MM.1S (cell line): ENCODE measurements around the gene ATG2B.

Experiments used
- DNase-seq: peaks from one replicate; pipeline ENCODE4 v3.0.0-alpha.2; 2015
- H2AFZ ChIP-seq: fragments of 300-600 bp; sonication (generic); 2 replicates; pipeline ENCODE4 v1.6.0; 2016; ENCODE audit warnings: antibody characterized with exemption, low read length
- H3F3A ChIP-seq: fragments of 300-600 bp; sonication (generic); 2 replicates; pipeline ENCODE4 v1.6.1; 2016; ENCODE audit warnings: mild to moderate bottlenecking, antibody characterized with exemption, low read length, moderate library complexity, mixed read lengths; ENCODE audit not compliant: insufficient read depth
- H3K27ac ChIP-seq: fragments of 300-600 bp; sonication (generic); 2 replicates; pipeline ENCODE4 v1.5.1; 2016; ENCODE audit warnings: mild to moderate bottlenecking, low read length
- H3K27me3 ChIP-seq: fragments of 300-600 bp; sonication (generic); replicated peaks from 2 replicates; pipeline ENCODE4 v1.6.0; 2016; ENCODE audit warnings: low read length; ENCODE audit not compliant: insufficient read depth
- H3K36me3 ChIP-seq: fragments of 300-600 bp; sonication (generic); replicated peaks from 2 replicates; pipeline ENCODE4 v1.6.1; 2016; ENCODE audit warnings: mild to moderate bottlenecking, low read length, mixed read lengths; ENCODE audit not compliant: insufficient read depth
- H3K4me1 ChIP-seq: fragments of 300-600 bp; sonication (generic); 2 replicates; pipeline ENCODE4 v1.6.1; 2016; ENCODE audit warnings: low read length, mixed read lengths
- H3K4me2 ChIP-seq: fragments of 300-600 bp; sonication (generic); 2 replicates; pipeline ENCODE4 v1.6.0; 2016; ENCODE audit warnings: low read depth, low read length
- H3K4me3 ChIP-seq: fragments of 300-600 bp; sonication (generic); 2 replicates; pipeline ENCODE4 v1.5.1; 2016; ENCODE audit warnings: low read length, mixed read lengths
- H3K79me2 ChIP-seq: fragments of 300-600 bp; sonication (generic); 2 replicates; pipeline ENCODE4 v1.6.1; 2016; ENCODE audit warnings: mixed run types, low read length, mixed read lengths
- H3K9ac ChIP-seq: fragments of 300-600 bp; sonication (generic); 2 replicates; pipeline ENCODE4 v1.6.1; 2016; ENCODE audit warnings: low read length, mixed read lengths
- H3K9me2 ChIP-seq: fragments of 300-600 bp; sonication (generic); replicated peaks from 2 replicates; pipeline ENCODE4 v1.6.1; 2016; ENCODE audit warnings: mild to moderate bottlenecking, low read length, mixed read lengths; ENCODE audit not compliant: insufficient read depth
- H3K9me3 ChIP-seq: fragments of 300-600 bp; sonication (generic); replicated peaks from 2 replicates; pipeline ENCODE4 v1.6.1; 2016; ENCODE audit warnings: mild to moderate bottlenecking, low read length, mixed read lengths; ENCODE audit not compliant: insufficient read depth
- H4K20me1 ChIP-seq: fragments of 300-600 bp; sonication (generic); 2 replicates; pipeline ENCODE4 v1.6.1; 2016; ENCODE audit warnings: mild to moderate bottlenecking, low read length, moderate library complexity, mixed read lengths; ENCODE audit not compliant: insufficient read depth
- EZH2 ChIP-seq: fragments of 300-600 bp; sonication (generic); optimal IDR thresholded peaks from 2 replicates; pipeline ENCODE3; 2017; ENCODE audit warnings: low read depth, mild to moderate bottlenecking, antibody characterized with exemption, low read length, mixed read lengths
- EZH2phosphoT487 ChIP-seq: fragments of 300-600 bp; sonication (generic); IDR thresholded peaks from 2 replicates; pipeline ENCODE4 v1.6.1; 2018; ENCODE audit warnings: antibody characterized with exemption, low read length
- TF ChIP-seq, protein P1 (sequence below): fragments of 300-600 bp; sonication (generic); IDR thresholded peaks from 2 replicates; pipeline ENCODE4 v1.5.1; 2016; ENCODE audit warnings: antibody characterized with exemption, low read length, mixed read lengths

Gene ATG2B

DNA sequence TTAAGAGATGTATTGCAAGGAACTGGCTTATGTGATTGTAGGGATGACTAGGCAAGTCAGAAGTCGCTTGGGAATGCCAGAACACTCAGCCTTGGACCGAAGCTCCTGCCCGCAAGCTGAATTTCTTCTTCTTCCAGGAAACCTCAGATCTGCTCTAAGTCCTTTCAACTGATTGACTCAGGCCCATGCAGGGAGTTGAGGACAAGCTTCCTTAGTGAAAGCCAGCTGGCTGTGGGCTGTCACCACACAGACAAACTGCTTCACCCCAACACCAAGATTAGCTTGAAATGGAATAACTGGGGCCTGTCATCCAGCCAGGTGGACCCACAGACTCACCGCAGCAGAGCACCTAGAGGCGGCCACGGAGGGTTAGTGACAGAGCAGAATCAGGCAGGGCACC is 133.8 kb downstream of the ATG2B start:
- TF ChIP-seq EZH2phosphoT487 (no peak), EZH2 (no peak)
- TF ChIP-seq, protein P1, sequence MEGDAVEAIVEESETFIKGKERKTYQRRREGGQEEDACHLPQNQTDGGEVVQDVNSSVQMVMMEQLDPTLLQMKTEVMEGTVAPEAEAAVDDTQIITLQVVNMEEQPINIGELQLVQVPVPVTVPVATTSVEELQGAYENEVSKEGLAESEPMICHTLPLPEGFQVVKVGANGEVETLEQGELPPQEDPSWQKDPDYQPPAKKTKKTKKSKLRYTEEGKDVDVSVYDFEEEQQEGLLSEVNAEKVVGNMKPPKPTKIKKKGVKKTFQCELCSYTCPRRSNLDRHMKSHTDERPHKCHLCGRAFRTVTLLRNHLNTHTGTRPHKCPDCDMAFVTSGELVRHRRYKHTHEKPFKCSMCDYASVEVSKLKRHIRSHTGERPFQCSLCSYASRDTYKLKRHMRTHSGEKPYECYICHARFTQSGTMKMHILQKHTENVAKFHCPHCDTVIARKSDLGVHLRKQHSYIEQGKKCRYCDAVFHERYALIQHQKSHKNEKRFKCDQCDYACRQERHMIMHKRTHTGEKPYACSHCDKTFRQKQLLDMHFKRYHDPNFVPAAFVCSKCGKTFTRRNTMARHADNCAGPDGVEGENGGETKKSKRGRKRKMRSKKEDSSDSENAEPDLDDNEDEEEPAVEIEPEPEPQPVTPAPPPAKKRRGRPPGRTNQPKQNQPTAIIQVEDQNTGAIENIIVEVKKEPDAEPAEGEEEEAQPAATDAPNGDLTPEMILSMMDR = no peak

More for the DNA sequence above, 133.8 kb downstream of the ATG2B start:
- H3K36me3 ChIP-seq = no peaks in the 10 kb centered on the region
- no peak overlapping the region for H3K4me2 ChIP-seq
- H3F3A ChIP-seq = no peaks in the 10 kb centered on the region
- no peaks in the 10 kb centered on the region for H3K79me2 ChIP-seq
- no peak overlapping the region for H3K9ac ChIP-seq
- H3K27me3 ChIP-seq = no peaks in the 10 kb centered on the region
- no peak for DNase-seq
- H3K9me3 ChIP-seq = no peaks in the 10 kb centered on the region
- no peaks in the 10 kb centered on the region for H3K9me2 ChIP-seq
- H4K20me1 ChIP-seq = no peaks in the 10 kb centered on the region
- no peaks in the 10 kb centered on the region for H3K4me1 ChIP-seq
- H2AFZ ChIP-seq = no peak overlapping the region
- H3K27ac ChIP-seq = no peak overlapping the region
- H3K4me3 ChIP-seq = no peak overlapping the region
